DOHH2 (cell line): Measurements from ENCODE around the gene HSPA6.
A peak's percentile ranks its signal among the peaks of the same experiment; 100 is the strongest.

Source experiments
- H3F3A ChIP-seq: fragments of 200-600 bp; sonication (generic), shearing (Covaris generic); 2 replicates; pipeline ENCODE4 v1.6.0; 2016; ENCODE audit warnings: antibody characterized with exemption, mild to moderate bottlenecking; ENCODE audit not compliant: control insufficient read depth, insufficient read depth
- H3K27ac ChIP-seq: fragments of 200-600 bp; sonication (generic); 2 replicates; pipeline ENCODE4 v1.5.1; 2014; ENCODE audit warnings: low read depth, mild to moderate bottlenecking, low read length, moderate library complexity
- H3K27me3 ChIP-seq: fragments of 200-600 bp; sonication (generic); 2 replicates; pipeline ENCODE4 v1.6.1; 2014; ENCODE audit warnings: mild to moderate bottlenecking, low read length, mixed read lengths; ENCODE audit not compliant: control insufficient read depth
- H3K36me3 ChIP-seq: fragments of 200-600 bp; sonication (generic); 2 replicates; pipeline ENCODE4 v1.6.1; 2014; ENCODE audit warnings: mild to moderate bottlenecking, low read length, moderate library complexity, mixed read lengths; ENCODE audit not compliant: control insufficient read depth
- H3K4me1 ChIP-seq: fragments of 200-600 bp; sonication (generic); 2 replicates; pipeline ENCODE4 v1.6.1; 2014; ENCODE audit warnings: mild to moderate bottlenecking, low read length, mixed read lengths; ENCODE audit not compliant: control insufficient read depth
- H3K4me2 ChIP-seq: fragments of 200-600 bp; sonication (generic); 2 replicates; pipeline ENCODE4 v1.6.0; 2014; ENCODE audit warnings: mild to moderate bottlenecking, low read length, moderate library complexity
- H3K4me3 ChIP-seq: fragments of 200-600 bp; sonication (generic); 2 replicates; pipeline ENCODE4 v1.5.1; 2014; ENCODE audit warnings: mild to moderate bottlenecking, low read length, mixed read lengths
- H3K79me2 ChIP-seq: fragments of 200-600 bp; sonication (generic); 2 replicates; pipeline ENCODE4 v1.6.1; 2014; ENCODE audit warnings: mild to moderate bottlenecking, low read length, mixed read lengths; ENCODE audit not compliant: control insufficient read depth
- H3K9me2 ChIP-seq: fragments of 200-600 bp; sonication (generic); replicated peaks from 2 replicates; pipeline ENCODE4 v1.6.1; 2014; ENCODE audit warnings: mild to moderate bottlenecking, low read length, mixed read lengths; ENCODE audit not compliant: control insufficient read depth
- H3K9me3 ChIP-seq: fragments of 200-600 bp; sonication (generic); 2 replicates; pipeline ENCODE4 v1.6.1; 2014; ENCODE audit warnings: antibody characterized with exemption, low read length, mixed read lengths; ENCODE audit not compliant: control insufficient read depth, insufficient read depth
- H4K20me1 ChIP-seq: fragments of 200-600 bp; sonication (generic); 2 replicates; pipeline ENCODE4 v1.6.0; 2014; ENCODE audit warnings: low read depth, mild to moderate bottlenecking, antibody characterized with exemption, low read length, moderate library complexity; ENCODE audit not compliant: control insufficient read depth, insufficient read depth
- CTCF ChIP-seq: fragments of 200-600 bp; sonication (generic); IDR thresholded peaks from one replicate; pipeline ENCODE4 v1.5.1; 2014; ENCODE audit warnings: antibody characterized with exemption, mild to moderate bottlenecking, low read depth, low read length; ENCODE audit not compliant: poor library complexity, severe bottlenecking
- EZH2phosphoT487 ChIP-seq: fragments of 200-600 bp; sonication (generic); IDR thresholded peaks from 2 replicates; pipeline ENCODE4 v1.6.1; 2017; ENCODE audit warnings: borderline replicate concordance, mild to moderate bottlenecking, antibody characterized with exemption, low read length, moderate library complexity, mixed read lengths

HSPA6 gene

DNA sequence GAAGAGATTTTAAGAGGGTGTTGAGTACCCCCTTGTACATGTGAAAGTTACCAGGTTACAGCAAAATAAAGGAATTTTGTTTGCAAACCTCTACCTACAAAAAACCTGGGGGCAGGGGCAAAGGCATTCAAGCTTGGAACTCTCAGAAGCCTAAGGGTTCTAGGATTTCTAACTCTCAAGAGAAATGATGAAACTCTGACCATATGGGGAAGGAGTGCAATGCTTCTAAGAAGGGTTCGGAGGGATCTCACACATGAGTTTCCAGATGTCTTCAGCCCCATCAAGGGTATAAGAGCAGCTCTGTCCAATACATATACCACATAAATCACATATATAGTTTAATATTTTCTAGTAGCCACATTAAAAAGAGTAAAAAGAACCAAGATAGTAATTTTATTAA lies 26.4 kb upstream of the HSPA6 start:
- Histone ChIP-seq H3K27ac (no peak overlapping the region), H3K79me2 (no peaks in the 10 kb centered on the region), H3K9me3 (no peaks in the 10 kb centered on the region), H3K36me3 (no peaks in the 10 kb centered on the region), H3K4me2 (no peak overlapping the region), H4K20me1 (no peaks in the 10 kb centered on the region), H3F3A (no peaks in the 10 kb centered on the region), H3K4me1 (peaks cover 6% of the 10 kb centered on the region; the same call in 1 of the 2 replicates), H3K27me3 (peaks cover 21% of the 10 kb centered on the region), H3K4me3 (no peak overlapping the region), H3K9me2 (no peaks in the 10 kb centered on the region)
- TF ChIP-seq CTCF = no peak
- no peak for TF ChIP-seq EZH2phosphoT487

DNA sequence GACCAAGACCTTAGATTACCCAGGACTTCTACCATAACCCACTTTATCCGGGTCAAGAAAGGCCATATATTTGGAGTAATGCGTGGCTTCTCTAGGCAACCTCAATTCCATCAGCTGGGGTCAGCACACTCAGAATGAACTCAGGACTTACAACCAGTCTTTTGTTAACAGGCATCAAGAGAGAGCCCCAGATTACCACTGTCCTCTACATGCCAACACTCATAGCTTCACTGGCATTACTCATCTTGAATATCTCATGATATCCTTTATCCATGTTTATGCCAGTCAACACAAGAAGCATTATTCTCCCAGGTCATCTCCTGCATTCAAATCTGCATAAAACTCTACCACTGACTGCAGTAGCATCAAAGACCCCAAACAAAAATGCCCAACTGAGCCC lies 25.7 kb upstream of the HSPA6 start:
- no peaks in the 10 kb centered on the region for H3F3A ChIP-seq
- no peak overlapping the region for H3K4me2 ChIP-seq
- no peak overlapping the region for H3K27ac ChIP-seq
- peaks cover 6% of the 10 kb centered on the region; the same call in 1 of the 2 replicates for H3K4me1 ChIP-seq
- peaks cover 20% of the 10 kb centered on the region for H3K27me3 ChIP-seq
- TF ChIP-seq EZH2phosphoT487 = no peak
- no peak for TF ChIP-seq CTCF
- H3K36me3 ChIP-seq = no peaks in the 10 kb centered on the region
- no peaks in the 10 kb centered on the region for H4K20me1 ChIP-seq
- H3K79me2 ChIP-seq = no peaks in the 10 kb centered on the region
- H3K9me3 ChIP-seq = no peaks in the 10 kb centered on the region
- H3K4me3 ChIP-seq = no peak overlapping the region
- H3K9me2 ChIP-seq = no peaks in the 10 kb centered on the region

- H3F3A ChIP-seq = no peaks in the 10 kb centered on the region
- H3K27me3 ChIP-seq = peaks cover 20% of the 10 kb centered on the region
- TF ChIP-seq EZH2phosphoT487 = no peak
- TF ChIP-seq CTCF = no peak
Measured at GRCh38 chr1:161499099-161500039, 25.0 kb upstream of the HSPA6 start.

More at GRCh38 chr1:161499099-161500039, 25.0 kb upstream of the HSPA6 start:
- Histone ChIP-seq H4K20me1 (no peaks in the 10 kb centered on the region), H3K4me3 (no peak overlapping the region), H3K4me1 (peaks cover 6% of the 10 kb centered on the region; the same call in 1 of the 2 replicates), H3K4me2 (peak overlapping the region; percentile 13; the same call in 1 of the 2 replicates), H3K36me3 (no peaks in the 10 kb centered on the region), H3K27ac (no peak overlapping the region), H3K9me2 (no peaks in the 10 kb centered on the region), H3K9me3 (no peaks in the 10 kb centered on the region), H3K79me2 (no peaks in the 10 kb centered on the region)
